Sigmoid colon (tissue), 7 donors: ENCODE measurements around the gene DARS2. TPM values are rescaled to one million over a fixed set of nuclear protein-coding genes. Genes with fewer than 3 reads are reported as not detected.
"Not testable (repeated sequence)": the region's sequence is repeated elsewhere in the genome, so short reads cannot be mapped to it uniquely, and the experiment has no call there.

Source experiments
- DNase-seq: peaks from one replicate; pipeline ENCODE4 v3.0.0-alpha.2; 2019
- H3K27ac ChIP-seq, 4 donors: fragments of 200-600 bp; sonication (generic); one replicate each; pipeline ENCODE4 v1.5.1; 2016 to 2019; ENCODE audit warnings: mild to moderate bottlenecking in 1 of 4
- H3K27me3 ChIP-seq, 3 donors: fragments of 200-600 bp; sonication (generic); one replicate each; pipeline ENCODE4 v1.5.1; 2019; ENCODE audit warnings: mild to moderate bottlenecking in 1 of 3
- H3K36me3 ChIP-seq, 4 donors: fragments of 200-600 bp; sonication (generic); one replicate each; pipeline ENCODE4 v1.5.1; 2016 to 2019
- H3K4me1 ChIP-seq, 4 donors: fragments of 200-600 bp; sonication (generic); one replicate each; pipeline ENCODE4 v1.5.1; 2017 to 2019
- H3K4me3 ChIP-seq, 4 donors: fragments of 200-600 bp; sonication (generic); one replicate each; pipeline ENCODE4 v1.5.1; 2017 to 2019; ENCODE audit warnings: mild to moderate bottlenecking in 2 of 4, moderate library complexity in 1 of 4
- H3K9me3 ChIP-seq, 4 donors: fragments of 200-600 bp in 3 of 4; sonication (generic) in 3 of 4; one replicate each; pipeline versions ENCODE4 v1.5.1 to v1.6.1; 2013 to 2019
- CTCF ChIP-seq, 4 experiments: fragments of 450-650 bp in 3 of 4; fragments of 200-600 bp in 1 of 4; IDR thresholded peaks; one replicate each; pipeline ENCODE4 v1.5.1; 2016 to 2019; ENCODE audit warnings: antibody characterized with exemption in 4 of 4, mild to moderate bottlenecking in 3 of 4, moderate library complexity in 2 of 4
- EP300 ChIP-seq, 4 donors: sonication (generic); formaldehyde crosslinking; IDR thresholded peaks; one replicate each; pipeline ENCODE4 v1.6.1; 2017; ENCODE audit warnings: antibody characterized with exemption in 4 of 4
- POLR2A ChIP-seq, 2 donors: fragments of 450-650 bp; IDR thresholded peaks; one replicate each; pipeline ENCODE4 v1.6.1; 2016; ENCODE audit warnings: antibody characterized with exemption in 2 of 2, mild to moderate bottlenecking in 2 of 2, moderate library complexity in 2 of 2
- POLR2AphosphoS5 ChIP-seq, 4 donors: sonication (generic); formaldehyde crosslinking; IDR thresholded peaks; one replicate each; pipeline ENCODE4 v1.6.1; 2017; ENCODE audit warnings: antibody characterized with exemption in 4 of 4
- WGBS, 2 donors: extraction: QIAGEN DNeasy Blood & Tissue Kit; methylation state at CpG; one replicate each; pipeline ENCODE4 v1.1.7; 2013; 5-methylcytosine and 5-hydroxymethylcytosine counted together
- intact Hi-C: fragments of 100-400 bp; cut with DNase I; formaldehyde crosslinking; loops from one replicate; pipeline ENCODE4 v1.15.1; 2023
- polyA plus RNA-seq, 3 donors: library from polyadenylated mRNA; stranded (reverse); fragments of 200-250 nt; gene quantifications; one replicate each; pipeline ENCODE4 v1.2.3, GENCODE V29; 2013
- total RNA-seq, 4 donors: library from RNA; depleted of rRNA; stranded (reverse); fragments of >200 nt; gene quantifications; one replicate each; pipeline ENCODE4 v1.1.0, GENCODE V29; 2016
- donor health status: healthy with polysubstance abuse.
- donor health status: Bipolar disorder and iron deficiency.
- donor health status: healthy.

DARS2 gene
- total and polyA plus RNA-seq, 7 donors, result 5.2 to 15.7 (median 8.4) TPM

- Histone ChIP-seq H3K4me3 (no peak overlapping the region), H3K4me1 (no peaks in the 10 kb centered on the region), H3K27me3 (no peaks in the 10 kb centered on the region), H3K36me3 (peaks cover 0 to 30% (median 4%) of the 10 kb centered on the region in 4 donors), H3K9me3 (no peaks in the 10 kb centered on the region), H3K27ac (no peak overlapping the region)
- no peak for DNase-seq
- no peak for TF ChIP-seq CTCF (IDR thresholded peaks at IDR 0.05)
- no peak for TF ChIP-seq EP300 (IDR thresholded peaks at IDR 0.05)
- TF ChIP-seq POLR2AphosphoS5 (IDR thresholded peaks at IDR 0.05), result no peak
- TF ChIP-seq POLR2A (IDR thresholded peaks at IDR 0.05), result no peak
- WGBS, 2 donors, result 95 to 97% methylated on average over 2 of the region's 2 CpGs
- intact Hi-C loops, result no loop called here
Observed at GRCh38 chr1:173789841-173790240, 34.6 kb upstream of the DARS2 start.

- Histone ChIP-seq H3K36me3 (peaks cover 0 to 14% (median 0%) of the 10 kb centered on the region in 4 donors), H3K4me1 (no peaks in the 10 kb centered on the region), H3K4me3 (no peak overlapping the region), H3K27ac (no peak overlapping the region), H3K27me3 (no peaks in the 10 kb centered on the region), H3K9me3 (no peaks in the 10 kb centered on the region)
- DNase-seq, result no peak
- no peak for TF ChIP-seq CTCF (IDR thresholded peaks at IDR 0.05)
- no peak for TF ChIP-seq POLR2AphosphoS5 (IDR thresholded peaks at IDR 0.05)
- no peak for TF ChIP-seq EP300 (IDR thresholded peaks at IDR 0.05)
- TF ChIP-seq POLR2A (IDR thresholded peaks at IDR 0.05), result no peak
- intact Hi-C loops, result no loop called here
Observed at GRCh38 chr1:173798078-173798477, 26.4 kb upstream of the DARS2 start.

- WGBS, 2 donors, result 98% methylated on average over 1 of the region's 1 CpG
- intact Hi-C loops, DNase-seq, H3K4me1 ChIP-seq, H3K27ac ChIP-seq, H3K27me3 ChIP-seq, H3K9me3 ChIP-seq, H3K4me3 ChIP-seq: not testable (repeated sequence)
- H3K36me3 ChIP-seq, result peaks cover 0 to 17% (median 0%) of the 10 kb centered on the region in 4 donors
Observed at GRCh38 chr1:173799995-173800394, 24.5 kb upstream of the DARS2 start.

- no peak for DNase-seq
- Histone ChIP-seq H3K4me1 (no peaks in the 10 kb centered on the region), H3K27ac (no peak overlapping the region), H3K36me3 (peaks cover 0 to 38% (median 0%) of the 10 kb centered on the region in 4 donors), H3K4me3 (no peak overlapping the region), H3K9me3 (no peaks in the 10 kb centered on the region), H3K27me3 (no peaks in the 10 kb centered on the region)
- TF ChIP-seq CTCF (IDR thresholded peaks at IDR 0.05) (no peak), POLR2A (IDR thresholded peaks at IDR 0.05) (no peak), EP300 (IDR thresholded peaks at IDR 0.05) (no peak)
- intact Hi-C loops, result no loop called here
- WGBS, 2 donors, result 94 to 98% methylated on average over 2 of the region's 2 CpGs
Observed at GRCh38 chr1:173802961-173803360, 21.5 kb upstream of the DARS2 start.

GRCh38 chr1:173813654-173814053 is 10.8 kb upstream of the DARS2 start:
- H3K4me3 ChIP-seq, H3K27ac ChIP-seq, intact Hi-C loops, H3K9me3 ChIP-seq, H3K4me1 ChIP-seq, H3K27me3 ChIP-seq, DNase-seq: not testable (repeated sequence)
- H3K36me3 ChIP-seq, result peaks cover 0 to 11% (median 2%) of the 10 kb centered on the region in 4 donors
- WGBS, 2 donors, result 97% methylated on average over 5 of the region's 5 CpGs

- WGBS, 2 donors, result 92 to 93% methylated on average over 1 of the region's 1 CpG
- no peak for TF ChIP-seq CTCF (IDR thresholded peaks at IDR 0.05)
- TF ChIP-seq POLR2A (IDR thresholded peaks at IDR 0.05), result no peak
- no peak for TF ChIP-seq POLR2AphosphoS5 (IDR thresholded peaks at IDR 0.05)
- no peak for TF ChIP-seq EP300 (IDR thresholded peaks at IDR 0.05)
- H3K4me1 ChIP-seq, result peaks cover 0 to 13% (median 4%) of the 10 kb centered on the region in 4 donors
- H3K36me3 ChIP-seq, result peaks cover 0 to 7% (median 0%) of the 10 kb centered on the region in 4 donors
- no peak overlapping the region for H3K27ac ChIP-seq
- no peak for DNase-seq
- intact Hi-C loops, result no loop called here
- H3K9me3 ChIP-seq, result no peaks in the 10 kb centered on the region
- no peak overlapping the region for H3K4me3 ChIP-seq
- H3K27me3 ChIP-seq, result no peaks in the 10 kb centered on the region
Observed at GRCh38 chr1:173818459-173818858, 6.0 kb upstream of the DARS2 start.
